CD4-positive, alpha-beta memory T cell (primary cell): ENCODE data around the gene ZNF439. TPM values are rescaled to one million over a fixed set of nuclear protein-coding genes. Genes with fewer than 3 reads are reported as not detected.
"Not testable (repeated sequence)": the region's sequence is repeated elsewhere in the genome, so short reads cannot be mapped to it uniquely, and the experiment has no call there.

ENCODE experiments used
- CTCF ChIA-PET: fragments of 350-600 bp; sonication (Branson Sonifier 250); formaldehyde crosslinking; loops from one replicate; lab custom pipeline; 2021; ENCODE audit warnings: inconsistent platforms; ENCODE audit not compliant: partially characterized antibody; lab: Charles Lee
- POLR2A ChIA-PET: fragments of 350-600 bp; sonication (Branson Sonifier 250); formaldehyde crosslinking; loops from one replicate; lab custom pipeline; 2021; ENCODE audit not compliant: partially characterized antibody; lab: Charles Lee
- DNase-seq, 5 donors: peaks; one replicate each; pipeline versions ENCODE4 v3.0.0 to v3.0.0-alpha.2; 2020 to 2022; ENCODE audit warnings: mixed read lengths in 1 of 5
- H3K27ac ChIP-seq: one replicate; pipeline ENCODE4 v1.7.0; 2013; ENCODE audit warnings: low read depth, low read length
- H3K27me3 ChIP-seq: 2 replicates; pipeline ENCODE4 v1.7.0; 2013; ENCODE audit warnings: mild to moderate bottlenecking, low read length, moderate library complexity; ENCODE audit not compliant: insufficient read depth
- H3K36me3 ChIP-seq: 2 replicates; pipeline ENCODE4 v1.7.0; 2013; ENCODE audit warnings: mild to moderate bottlenecking, low read length, moderate library complexity; ENCODE audit not compliant: insufficient read depth
- H3K4me1 ChIP-seq: 2 replicates; pipeline ENCODE4 v1.7.0; 2013; ENCODE audit warnings: mild to moderate bottlenecking, low read length, moderate library complexity; ENCODE audit not compliant: insufficient read depth
- H3K4me3 ChIP-seq, 2 donors: one replicate each; pipeline ENCODE4 v1.7.0; 2013; ENCODE audit warnings: low read length in 2 of 2, mild to moderate bottlenecking in 1 of 2
- H3K9me3 ChIP-seq, 2 donors: one replicate each; pipeline ENCODE4 v1.7.0; 2013; ENCODE audit warnings: low read length in 2 of 2, control low read depth in 1 of 2; ENCODE audit not compliant: control insufficient read depth in 1 of 2
- H3K27ac Mint-ChIP-seq, 7 donors: one replicate each; pipeline ENCODE4 v1.8.0; 2020 to 2021; ENCODE audit warnings: mixed read lengths in 7 of 7, mild to moderate bottlenecking in 6 of 7, inconsistent platforms in 3 of 7, moderate library complexity in 3 of 7
- H3K27me3 Mint-ChIP-seq, 2 donors: one replicate each; pipeline ENCODE4 v1.8.0; 2020 to 2021; ENCODE audit warnings: mixed read lengths in 2 of 2
- H3K36me3 Mint-ChIP-seq, 2 donors: one replicate each; pipeline ENCODE4 v1.8.0; 2020 to 2021; ENCODE audit warnings: mixed read lengths in 2 of 2, inconsistent platforms in 1 of 2, mild to moderate bottlenecking in 1 of 2
- H3K4me1 Mint-ChIP-seq, 4 donors: one replicate each; pipeline ENCODE4 v1.8.0; 2020 to 2021; ENCODE audit warnings: mixed read lengths in 4 of 4, mild to moderate bottlenecking in 1 of 4
- H3K4me3 Mint-ChIP-seq, 8 donors: one replicate each; pipeline ENCODE4 v1.8.0; 2020 to 2021; ENCODE audit warnings: mixed read lengths in 8 of 8, mild to moderate bottlenecking in 7 of 8, moderate library complexity in 6 of 8, inconsistent platforms in 3 of 8
- H3K9me3 Mint-ChIP-seq, 8 donors: one replicate each; pipeline ENCODE4 v1.8.0; 2020 to 2021; ENCODE audit warnings: mixed read lengths in 8 of 8, mild to moderate bottlenecking in 5 of 8, inconsistent platforms in 3 of 8, moderate library complexity in 1 of 8
- intact Hi-C: fragments of 100-400 bp; cut with micrococcal nuclease; formaldehyde crosslinking; loops from one replicate; pipeline ENCODE4 v1.15.1; 2023
- polyA plus RNA-seq, 2 donors: library from polyadenylated mRNA; unstranded; fragments of 300-500 nt; fragmentation: Illumina TruSeq; gene quantifications; one replicate each; pipeline ENCODE4 v1.2.3, GENCODE V29; 2021
- total RNA-seq, 2 experiments: library from RNA; stranded (reverse); gene quantifications; one replicate each; pipeline ENCODE4 v1.2.3, GENCODE V29; 2021

ZNF439 gene
- total and polyA plus RNA-seq, 4 experiments from 2014 or later: 0.72 to 17.7 (median 11.2) TPM

- intact Hi-C loops: no loop called here
These were observed 26.9 kb upstream of the ZNF439 start for GRCh38 chr19:11821474-11822109.

GRCh38 chr19:11828957-11829876 is 19.3 kb upstream of the ZNF439 start:
- H3K4me3 ChIP-seq, H3K27me3 Mint-ChIP-seq, H3K27me3 ChIP-seq, H3K4me3 Mint-ChIP-seq, intact Hi-C loops, H3K4me1 ChIP-seq, H3K4me1 Mint-ChIP-seq, H3K27ac ChIP-seq, POLR2A ChIA-PET, H3K27ac Mint-ChIP-seq, CTCF ChIA-PET, DNase-seq: not testable (repeated sequence)
- H3K36me3 ChIP-seq: peaks cover 22% of the 10 kb centered on the region
- peaks cover 0 to 98% (median 84%) of the 10 kb centered on the region in 8 donors for H3K9me3 Mint-ChIP-seq
- peaks cover 19 to 33% of the 10 kb centered on the region in 2 donors for H3K9me3 ChIP-seq
- peaks cover 71 to 74% of the 10 kb centered on the region in 2 donors for H3K36me3 Mint-ChIP-seq

More at GRCh38 chr19:11821474-11822109, 26.9 kb upstream of the ZNF439 start:
- H3K4me3 ChIP-seq: no peak overlapping the region
- no peaks in the 10 kb centered on the region for H3K27me3 ChIP-seq
- CTCF ChIA-PET: no interaction called here
- H3K9me3 ChIP-seq: peaks cover 0 to 4% of the 10 kb centered on the region in 2 donors
- H3K4me1 Mint-ChIP-seq: peaks cover 3 to 12% (median 7%) of the 10 kb centered on the region in 4 donors
- peaks cover 6 to 58% (median 38%) of the 10 kb centered on the region in 8 donors for H3K9me3 Mint-ChIP-seq
- H3K27me3 Mint-ChIP-seq: no peaks in the 10 kb centered on the region
- peak overlapping the region in 1 of 8 donors; percentile 8 for H3K4me3 Mint-ChIP-seq
- no peaks in the 10 kb centered on the region for H3K4me1 ChIP-seq
- H3K27ac Mint-ChIP-seq: no peak overlapping the region
- no peak overlapping the region for H3K27ac ChIP-seq
- POLR2A ChIA-PET: no interaction called here
- H3K36me3 ChIP-seq: peaks cover 7% of the 10 kb centered on the region
- no peak for DNase-seq
- H3K36me3 Mint-ChIP-seq: peaks cover 42 to 48% of the 10 kb centered on the region in 2 donors

GRCh38 chr19:11832253-11832912 is 16.1 kb upstream of the ZNF439 start:
- Mint-ChIP-seq H3K27me3 (no peaks in the 10 kb centered on the region), H3K4me1 (no peaks in the 10 kb centered on the region), H3K36me3 (peaks cover 61% of the 10 kb centered on the region in 2 donors), H3K27ac (peak overlapping the region in 1 of 7 donors; percentile 48), H3K9me3 (peaks cover 0 to 95% (median 86%) of the 10 kb centered on the region in 8 donors), H3K4me3 (no peak overlapping the region)
- no peak for DNase-seq
- Histone ChIP-seq H3K36me3 (peaks cover 22% of the 10 kb centered on the region), H3K27ac (no peak overlapping the region), H3K9me3 (peaks cover 19 to 34% of the 10 kb centered on the region in 2 donors), H3K4me3 (no peak overlapping the region), H3K27me3 (no peaks in the 10 kb centered on the region), H3K4me1 (no peaks in the 10 kb centered on the region)
- intact Hi-C loops: no loop called here
- ChIA-PET CTCF (no interaction called here), POLR2A (no interaction called here)

- Histone ChIP-seq H3K4me3 (no peak overlapping the region), H3K9me3 (peaks cover 19 to 34% of the 10 kb centered on the region in 2 donors), H3K36me3 (peaks cover 22% of the 10 kb centered on the region), H3K27me3 (no peaks in the 10 kb centered on the region), H3K4me1 (no peaks in the 10 kb centered on the region), H3K27ac (no peak overlapping the region)
- peaks cover 52 to 54% of the 10 kb centered on the region in 2 donors for H3K36me3 Mint-ChIP-seq
- POLR2A ChIA-PET: no interaction called here
- no peak for DNase-seq
- intact Hi-C loops: no loop called here
- peaks cover 0 to 92% (median 78%) of the 10 kb centered on the region in 8 donors for H3K9me3 Mint-ChIP-seq
- H3K27ac Mint-ChIP-seq: no peak overlapping the region
- CTCF ChIA-PET: no interaction called here
- no peak overlapping the region for H3K4me3 Mint-ChIP-seq
- H3K27me3 Mint-ChIP-seq: no peaks in the 10 kb centered on the region
- no peaks in the 10 kb centered on the region for H3K4me1 Mint-ChIP-seq
These were observed 15.0 kb upstream of the ZNF439 start for GRCh38 chr19:11833541-11833940.

GRCh38 chr19:11835626-11836066 is 12.9 kb upstream of the ZNF439 start:
- peak overlapping the region in 1 of 7 donors; percentile 19 for H3K27ac Mint-ChIP-seq
- H3K36me3 ChIP-seq: peaks cover 22% of the 10 kb centered on the region
- H3K4me3 Mint-ChIP-seq, H3K4me3 ChIP-seq, POLR2A ChIA-PET, H3K4me1 Mint-ChIP-seq, intact Hi-C loops, H3K27ac ChIP-seq, H3K27me3 ChIP-seq, H3K4me1 ChIP-seq, H3K27me3 Mint-ChIP-seq, DNase-seq: not testable (repeated sequence)
- H3K9me3 Mint-ChIP-seq: peaks cover 0 to 89% (median 70%) of the 10 kb centered on the region in 8 donors
- H3K9me3 ChIP-seq: peaks cover 19 to 34% of the 10 kb centered on the region in 2 donors
- peaks cover 32 to 38% of the 10 kb centered on the region in 2 donors for H3K36me3 Mint-ChIP-seq
- CTCF ChIA-PET: interaction anchor here (0.7 kb wide), 1 partner anchor 617 kb away, joined by 3 read pairs; no protein-coding TSS in a partner anchor

GRCh38 chr19:11843722-11844121 is 4.8 kb upstream of the ZNF439 start:
- peaks cover 3 to 11% (median 6%) of the 10 kb centered on the region in 4 donors for H3K4me1 Mint-ChIP-seq
- Histone ChIP-seq H3K9me3 (no peaks in the 10 kb centered on the region), H3K27ac (no peak overlapping the region), H3K4me3 (no peak overlapping the region), H3K27me3 (no peaks in the 10 kb centered on the region), H3K36me3 (no peaks in the 10 kb centered on the region), H3K4me1 (peaks cover 5% of the 10 kb centered on the region)
- peaks cover 1% of the 10 kb centered on the region in 2 donors for H3K27me3 Mint-ChIP-seq
- H3K9me3 Mint-ChIP-seq: peaks cover 0 to 23% (median 12%) of the 10 kb centered on the region in 8 donors
- peaks cover 0 to 3% of the 10 kb centered on the region in 2 donors for H3K36me3 Mint-ChIP-seq
- no peak for DNase-seq
- H3K4me3 Mint-ChIP-seq: no peak overlapping the region
- POLR2A ChIA-PET: no interaction called here
- intact Hi-C loops: no loop called here
- no peak overlapping the region for H3K27ac Mint-ChIP-seq
- CTCF ChIA-PET: no interaction called here
